GM19043 (cell line): Measurements from ENCODE around the gene CST3.
"Not testable (repeated sequence)": the region's sequence is repeated elsewhere in the genome, so short reads cannot be mapped to it uniquely, and the experiment has no call there.

ENCODE experiments used
- ATAC-seq: cut with Tn5 transposase; IDR thresholded peaks from one replicate; pipeline ENCODE4 v1.9.1; 2021; ENCODE audit warnings: low read depth; ENCODE audit not compliant: unreplicated experiment

CST3 gene

GRCh38 chr20:23629542-23630391 lies 8.0 kb downstream of the CST3 start:
- ATAC-seq = no peak

GRCh38 chr20:23629017-23629541 lies 8.7 kb downstream of the CST3 start:
- no peak for ATAC-seq

- ATAC-seq = no peak
Measured at GRCh38 chr20:23628402-23629016, 9.2 kb downstream of the CST3 start.

- ATAC-seq = no peak
Measured at GRCh38 chr20:23627501-23627900, 10.3 kb downstream of the CST3 start.

- no peak for ATAC-seq
Measured at GRCh38 chr20:23626040-23626620, 11.6 kb downstream of the CST3 start.

GRCh38 chr20:23625236-23625964 lies 12.4 kb downstream of the CST3 start:
- ATAC-seq = no peak

GRCh38 chr20:23624324-23624691 lies 13.4 kb downstream of the CST3 start:
- no peak for ATAC-seq

- no peak for ATAC-seq
Measured at GRCh38 chr20:23623666-23624323, 14.0 kb downstream of the CST3 start.

GRCh38 chr20:23622839-23623343 lies 14.9 kb downstream of the CST3 start:
- ATAC-seq = no peak

- not testable (repeated sequence) for ATAC-seq
Measured at GRCh38 chr20:23622401-23622800, 15.4 kb downstream of the CST3 start.

GRCh38 chr20:23620670-23621386 lies 16.9 kb downstream of the CST3 start:
- ATAC-seq = not testable (repeated sequence)

GRCh38 chr20:23614163-23614562 lies 23.6 kb downstream of the CST3 start:
- no peak for ATAC-seq

- ATAC-seq = no peak
Measured at GRCh38 chr20:23613676-23614075, 24.1 kb downstream of the CST3 start.

- ATAC-seq = no peak
Measured at GRCh38 chr20:23612396-23612795, 25.4 kb downstream of the CST3 start.

- ATAC-seq = no peak
Measured at GRCh38 chr20:23609486-23610109, 28.2 kb downstream of the CST3 start.

GRCh38 chr20:23608251-23608846 lies 29.4 kb downstream of the CST3 start:
- ATAC-seq = no peak

- ATAC-seq = no peak
Measured at GRCh38 chr20:23607497-23608245, 30.1 kb downstream of the CST3 start.

GRCh38 chr20:23606652-23607049 lies 31.1 kb downstream of the CST3 start:
- ATAC-seq = peak; percentile 74
